ENCODE data around the gene ARHGAP1.
"Not testable (repeated sequence)": the region's sequence is repeated elsewhere in the genome, so short reads cannot be mapped to it uniquely, and the experiment has no call there.

The ARHGAP1 gene

GRCh38 chr11:46722566-46723358, 22.3 kb upstream of the ARHGAP1 start:
- no peak for DNase-seq

GRCh38 chr11:46721286-46721685, 20.9 kb upstream of the ARHGAP1 start:
- DNase-seq = no peak

GRCh38 chr11:46719543-46720218, 19.3 kb upstream of the ARHGAP1 start:
- DNase-seq = no peak

GRCh38 chr11:46719048-46719542, 18.7 kb upstream of the ARHGAP1 start, which contains the start of gene F2:
F2 (plus strand) TSS chr11:46719213; CDS start chr11:46719236, 23 bp downstream.
- no peak for DNase-seq

- no peak for DNase-seq
Observed at GRCh38 chr11:46718155-46719019, 18.0 kb upstream of the ARHGAP1 start.

GRCh38 chr11:46717825-46718154, 17.4 kb upstream of the ARHGAP1 start:
- not testable (repeated sequence) for DNase-seq

GRCh38 chr11:46712874-46713576, 12.6 kb upstream of the ARHGAP1 start:
- no peak for DNase-seq

GRCh38 chr11:46711303-46711702, 10.9 kb upstream of the ARHGAP1 start:
- no peak for DNase-seq

- DNase-seq = no peak
Observed at GRCh38 chr11:46710821-46711269, 10.4 kb upstream of the ARHGAP1 start.

- not testable (repeated sequence) for DNase-seq
Observed at GRCh38 chr11:46709351-46709750, 8.9 kb upstream of the ARHGAP1 start.

GRCh38 chr11:46706886-46707285, 6.5 kb upstream of the ARHGAP1 start:
- no peak for DNase-seq

- DNase-seq = no peak
Observed at GRCh38 chr11:46705070-46705688, 4.8 kb upstream of the ARHGAP1 start.

- DNase-seq = no peak
Observed at GRCh38 chr11:46701078-46701654, 747 bp upstream of the ARHGAP1 start.

- DNase-seq = no peak
Observed at GRCh38 chr11:46698597-46698996, 1.8 kb downstream of the ARHGAP1 start.

GRCh38 chr11:46697723-46698122, 2.7 kb downstream of the ARHGAP1 start:
- no peak for DNase-seq

GRCh38 chr11:46697303-46697702, 3.1 kb downstream of the ARHGAP1 start:
- DNase-seq = no peak

GRCh38 chr11:46696212-46696558, 4.2 kb downstream of the ARHGAP1 start:
- DNase-seq = peak; percentile 79

- DNase-seq = no peak
Observed at GRCh38 chr11:46695345-46696211, 4.8 kb downstream of the ARHGAP1 start.

- no peak for DNase-seq
Observed at GRCh38 chr11:46694607-46695006, 5.8 kb downstream of the ARHGAP1 start.

GRCh38 chr11:46694072-46694471, 6.3 kb downstream of the ARHGAP1 start:
- no peak for DNase-seq

- DNase-seq = no peak
Observed at GRCh38 chr11:46693597-46694012, 6.8 kb downstream of the ARHGAP1 start.
